GM20431 (cell line): ENCODE data around the gene PLXDC1.

ENCODE experiments used
- in situ Hi-C: fragments of 300-500 bp; cut with MseI, MboI; formaldehyde crosslinking; loops from one replicate; pipeline ENCODE4 v1.15.0; 2020; ENCODE audit warnings: low sequenced_read_pairs; ENCODE audit not compliant: unreplicated experiment

The PLXDC1 gene

DNA sequence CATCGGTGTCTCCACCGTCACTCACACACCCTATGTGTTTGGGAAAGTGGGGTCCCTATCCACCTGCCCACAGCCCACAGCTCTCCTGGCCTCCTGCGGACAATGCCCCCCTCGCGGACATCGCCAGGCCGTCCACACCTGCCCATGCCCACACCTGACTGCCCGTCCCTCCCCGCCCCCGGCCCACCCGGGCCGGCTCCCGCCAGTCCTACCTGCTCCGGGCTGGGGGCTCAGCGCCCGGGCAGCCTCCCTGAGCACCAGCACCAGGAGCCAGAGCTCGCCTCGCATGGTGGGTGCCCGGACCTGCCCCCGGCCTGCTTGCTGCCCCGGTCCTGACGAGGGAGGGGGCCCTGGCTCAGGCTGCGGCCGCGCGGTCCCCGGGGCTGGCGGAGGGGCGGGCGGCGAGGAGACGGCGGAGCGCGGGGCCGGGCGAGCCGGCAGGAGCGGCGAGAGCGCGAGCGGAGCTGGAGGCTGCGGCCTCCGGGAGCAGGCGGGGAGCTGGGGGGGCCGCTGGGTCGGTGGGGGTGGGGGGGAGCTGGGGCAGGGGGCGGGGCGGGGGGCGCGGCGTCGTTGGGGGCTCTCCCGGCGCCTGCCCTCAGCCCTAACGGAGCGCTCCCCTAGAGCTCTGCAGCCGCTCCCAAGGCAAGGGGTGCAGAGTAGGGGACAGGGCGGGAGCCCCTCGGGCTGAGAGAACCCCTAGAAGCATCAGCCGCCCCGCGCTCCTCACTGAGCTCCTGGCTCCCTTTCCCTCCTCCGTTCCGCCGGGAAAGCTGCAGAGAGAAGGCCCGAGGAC is at the start of gene PLXDC1:
Gene PLXDC1, minus strand, starts transcription at position 488 of the 793 bp plus-strand sequence. Its CDS starts 200 bp downstream, at position 288.
- in situ Hi-C loops: no loop called here

DNA sequence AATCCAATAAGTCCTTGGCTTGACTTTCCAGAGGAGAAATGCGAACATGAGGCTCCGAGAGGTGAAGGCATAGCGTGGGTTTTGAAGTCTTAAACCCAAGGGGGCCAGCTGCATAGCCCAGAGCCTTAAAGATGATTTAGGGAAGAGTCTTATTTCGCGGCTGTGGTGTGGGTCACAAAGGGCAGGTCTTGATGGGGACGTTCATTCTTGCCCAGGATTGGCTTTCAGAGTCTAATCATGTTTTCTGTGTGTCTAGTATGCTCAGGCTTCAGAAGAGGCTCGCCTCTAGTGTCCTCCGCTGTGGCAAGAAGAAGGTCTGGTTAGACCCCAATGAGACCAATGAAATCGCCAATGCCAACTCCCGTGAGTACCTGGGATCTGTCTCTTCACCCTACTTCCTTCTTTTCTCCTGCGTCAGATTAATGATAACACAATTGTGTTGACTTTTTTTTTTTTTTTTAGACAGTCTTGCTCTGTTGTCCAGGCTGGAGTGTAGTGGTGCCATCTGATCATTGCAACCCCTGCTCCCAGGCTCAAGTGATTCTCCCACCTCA is 49.6 kb upstream of the PLXDC1 start:
- in situ Hi-C loops: no loop called here

DNA sequence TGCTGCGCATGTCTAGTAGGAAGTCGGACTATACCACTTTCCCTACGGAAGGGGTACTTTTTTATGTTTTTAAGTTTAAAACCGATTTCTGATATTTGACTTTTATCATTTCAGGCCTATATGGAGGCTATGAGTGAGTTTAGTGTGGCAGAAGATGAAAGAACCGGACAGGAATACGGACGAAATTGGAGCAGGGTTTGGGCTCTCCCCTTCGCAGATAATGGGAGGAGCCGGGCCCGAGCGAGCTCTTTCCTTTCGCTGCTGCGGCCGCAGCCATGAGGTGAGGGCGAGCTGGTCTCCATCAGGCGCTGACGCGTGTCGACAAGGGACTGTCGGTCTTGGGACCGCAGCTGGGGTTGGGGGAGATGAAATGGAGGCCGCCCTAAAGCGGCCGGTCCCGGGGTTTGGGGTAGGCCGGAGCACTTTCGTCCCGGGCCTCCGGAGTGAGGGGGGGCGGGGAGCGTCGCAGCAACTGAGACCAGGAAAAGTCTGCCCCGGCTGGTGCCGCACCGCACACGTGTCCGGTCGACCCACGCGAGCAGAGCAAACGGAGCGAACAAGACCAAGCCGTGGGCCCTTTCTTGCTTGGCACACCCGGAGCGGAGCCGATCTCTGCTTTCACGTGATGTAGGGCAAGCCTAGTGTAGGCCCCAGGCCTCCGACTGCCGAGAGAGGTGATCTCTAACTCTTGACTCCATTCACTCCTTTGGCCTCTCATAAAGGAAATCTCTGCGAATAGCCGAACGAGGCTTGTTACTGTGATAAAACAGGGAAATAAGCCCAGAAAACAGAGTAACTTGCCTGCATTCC is 48.8 kb upstream of the PLXDC1 start, which contains the start of gene RPL19:
Gene RPL19, plus strand, starts transcription at position 214 of the 810 bp plus-strand sequence. Its CDS starts 62 bp downstream, at position 276.
- in situ Hi-C loops: no loop called here

DNA sequence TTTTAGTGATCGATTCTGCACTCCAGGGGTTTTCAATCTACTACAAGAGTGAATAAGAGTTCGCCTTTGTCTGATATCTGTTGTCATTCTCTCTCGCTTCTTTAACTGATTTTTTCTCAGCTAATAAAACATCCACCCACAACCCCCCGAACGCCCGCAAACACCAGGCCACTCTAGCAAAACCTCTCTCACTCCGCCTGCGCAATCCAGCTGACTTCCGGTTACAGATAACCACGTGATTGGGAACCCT is 48.3 kb upstream of the PLXDC1 start:
- in situ Hi-C loops: no loop called here

DNA sequence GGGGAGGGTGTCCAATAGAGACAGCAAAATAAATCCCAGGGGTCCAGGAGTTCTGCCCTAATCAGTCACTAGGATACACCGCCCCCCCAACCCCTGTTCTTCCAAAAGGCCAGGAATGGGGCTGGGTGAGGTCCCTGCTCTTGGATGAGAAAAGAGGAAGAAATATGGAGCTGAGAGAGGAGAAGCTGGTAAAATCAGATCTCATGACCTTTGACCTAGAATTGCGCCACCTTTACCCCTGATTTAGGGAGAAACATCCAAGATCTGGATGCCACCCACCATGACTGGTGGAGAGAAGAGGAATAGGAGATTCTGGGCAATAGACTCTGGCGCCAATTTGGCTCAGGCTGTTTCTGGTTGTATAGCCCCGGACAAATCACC is 46.7 kb upstream of the PLXDC1 start:
- in situ Hi-C loops: no loop called here

DNA sequence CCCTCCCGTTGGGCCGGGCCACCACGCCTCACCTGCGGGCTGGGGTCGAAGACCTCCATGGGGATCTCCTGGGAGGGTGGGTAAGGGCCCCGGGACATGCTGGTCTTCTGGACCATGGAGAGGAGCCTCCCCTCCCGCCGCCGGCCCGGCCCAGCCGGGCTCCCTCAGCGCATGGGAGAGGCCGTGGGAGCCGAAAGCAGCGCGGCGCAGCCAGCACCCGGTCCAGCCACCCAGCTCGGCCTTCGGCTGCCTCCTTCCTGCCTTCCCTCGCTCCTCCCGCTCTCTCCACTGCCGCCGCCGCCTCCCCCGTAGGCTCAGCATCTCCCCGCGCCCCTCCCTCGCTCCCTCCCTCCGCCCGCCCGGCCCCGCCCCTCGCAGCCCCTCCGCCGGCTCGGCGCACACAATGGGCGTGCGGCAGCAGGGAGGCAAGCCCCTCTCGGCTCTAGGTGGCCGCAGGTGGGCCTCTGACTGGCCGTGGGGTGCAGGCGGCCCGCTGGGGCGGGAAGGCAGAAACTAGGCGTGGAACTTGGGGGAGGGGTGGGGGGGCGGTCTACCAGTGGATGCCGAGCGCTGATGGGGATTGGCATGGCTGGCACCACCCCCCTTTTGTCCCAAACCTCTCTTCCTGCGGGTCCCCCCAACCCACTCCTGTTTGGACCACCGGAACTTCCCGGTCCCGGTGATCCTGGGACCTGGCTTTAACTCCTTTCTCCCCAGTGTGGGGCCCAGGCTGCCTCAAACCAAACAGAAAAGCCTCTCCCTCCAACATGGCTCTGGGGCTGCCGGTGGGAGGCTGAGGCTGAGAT is 46.1 kb upstream of the PLXDC1 start, which contains the start of gene CACNB1:
Gene CACNB1, minus strand, starts transcription at position 290 of the 806 bp plus-strand sequence. Its CDS starts 174 bp downstream, at position 116.
- in situ Hi-C loops: no loop called here

DNA sequence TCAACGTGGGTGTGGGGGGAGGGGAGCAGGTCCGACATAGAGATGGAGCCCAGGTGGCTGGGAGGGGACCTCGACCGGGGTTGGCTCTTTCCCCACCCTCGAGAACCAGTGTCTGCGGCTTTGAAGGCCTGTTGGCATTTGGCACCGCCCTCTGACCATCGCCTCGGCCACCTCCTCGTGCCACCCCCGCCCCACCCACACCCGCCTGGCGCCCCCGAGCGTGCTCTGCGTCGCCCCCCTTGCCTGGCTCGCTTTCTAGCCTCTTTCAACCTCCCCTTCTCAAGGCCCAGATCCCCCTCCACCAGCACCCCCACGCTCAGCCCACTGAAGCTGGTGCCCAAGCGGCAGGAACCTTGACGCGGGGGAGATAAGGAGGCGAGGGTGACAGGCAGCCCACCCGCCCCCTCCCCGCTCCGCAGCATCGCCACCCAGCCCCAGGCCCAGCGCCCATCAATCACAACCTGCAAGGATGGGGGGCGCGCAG is 45.4 kb upstream of the PLXDC1 start:
- in situ Hi-C loops: no loop called here

DNA sequence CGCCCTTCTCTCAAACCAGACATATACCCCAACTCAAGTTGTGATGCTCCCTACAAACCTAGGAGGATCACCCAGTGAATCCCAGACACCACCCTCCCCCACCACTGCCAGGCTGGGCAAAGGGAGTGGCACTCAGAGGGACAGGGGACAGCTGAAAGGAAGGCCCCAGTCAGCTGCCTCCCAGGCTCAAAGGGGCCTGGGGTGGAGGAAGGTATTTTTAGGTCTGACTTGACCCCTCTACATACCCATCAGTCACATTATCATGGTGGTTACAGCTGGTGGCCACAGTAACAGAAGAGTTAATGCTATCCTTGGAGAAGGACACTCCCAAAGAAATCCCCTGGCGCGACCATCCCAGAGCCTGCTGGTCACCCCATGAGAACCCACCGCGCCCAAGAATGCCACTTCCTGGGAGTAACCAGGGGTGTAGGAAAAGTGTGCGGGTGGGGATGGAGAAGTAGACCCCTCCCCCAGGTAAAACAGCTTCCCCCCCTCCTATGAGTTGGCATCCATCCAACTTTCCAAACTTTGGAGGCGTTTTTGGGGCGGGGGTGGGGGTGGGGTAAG is 44.9 kb upstream of the PLXDC1 start:
- in situ Hi-C loops: no loop called here

DNA sequence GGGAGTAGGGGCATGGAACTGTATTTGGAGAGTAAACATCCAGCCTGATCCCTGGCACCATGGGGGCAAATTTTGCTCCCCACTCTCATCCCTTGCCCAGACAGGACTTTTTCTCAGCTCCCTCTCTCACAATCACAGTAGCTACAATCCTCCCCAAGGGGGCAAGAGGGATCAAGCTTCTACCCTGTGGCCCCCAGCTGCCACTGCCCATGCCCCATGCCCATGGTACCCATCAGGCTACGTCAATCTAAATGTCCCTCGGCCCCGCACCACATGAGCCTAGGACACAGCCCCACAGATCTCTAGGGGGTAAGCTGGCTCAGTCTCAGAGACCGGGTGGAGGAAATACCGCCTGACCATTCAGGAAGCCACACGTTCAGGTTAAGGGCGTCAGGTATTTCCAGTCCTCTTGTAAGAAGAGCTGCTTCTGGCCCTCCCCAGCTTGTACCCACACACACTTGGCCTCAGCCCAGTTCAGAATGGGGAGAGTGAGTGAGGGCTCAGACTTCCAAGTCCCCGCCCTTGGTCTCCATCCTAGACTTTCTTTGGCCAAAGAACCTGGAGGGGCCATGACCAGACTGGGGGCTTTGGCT is 44.2 kb upstream of the PLXDC1 start:
- in situ Hi-C loops: no loop called here

DNA sequence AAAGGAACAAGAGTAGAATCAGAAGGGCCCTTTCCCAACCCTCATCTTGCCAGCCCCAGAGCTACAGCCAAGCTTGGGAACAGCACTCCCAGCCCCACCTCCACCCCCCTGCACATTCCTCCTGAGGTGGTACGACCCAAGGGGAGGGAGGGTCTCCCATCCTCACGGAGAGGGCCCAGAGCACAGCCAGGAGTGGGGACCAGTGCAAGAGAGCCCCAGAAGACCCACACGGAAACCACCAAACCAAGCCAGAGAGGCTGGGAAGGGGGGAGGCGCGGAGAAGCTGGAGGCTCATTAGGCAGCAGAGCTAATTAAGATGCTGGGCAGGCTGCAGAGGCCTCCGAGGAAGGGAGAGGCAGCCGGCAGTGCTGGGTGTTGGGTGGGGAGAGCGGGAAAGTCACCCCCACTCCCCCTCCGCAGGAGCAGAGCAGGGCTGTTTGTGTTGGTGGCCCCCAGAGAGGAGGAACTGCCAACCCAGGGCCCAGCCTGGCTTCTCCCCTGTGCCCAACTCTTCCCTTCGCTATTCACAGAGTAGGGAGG is 43.6 kb upstream of the PLXDC1 start:
- in situ Hi-C loops: no loop called here

DNA sequence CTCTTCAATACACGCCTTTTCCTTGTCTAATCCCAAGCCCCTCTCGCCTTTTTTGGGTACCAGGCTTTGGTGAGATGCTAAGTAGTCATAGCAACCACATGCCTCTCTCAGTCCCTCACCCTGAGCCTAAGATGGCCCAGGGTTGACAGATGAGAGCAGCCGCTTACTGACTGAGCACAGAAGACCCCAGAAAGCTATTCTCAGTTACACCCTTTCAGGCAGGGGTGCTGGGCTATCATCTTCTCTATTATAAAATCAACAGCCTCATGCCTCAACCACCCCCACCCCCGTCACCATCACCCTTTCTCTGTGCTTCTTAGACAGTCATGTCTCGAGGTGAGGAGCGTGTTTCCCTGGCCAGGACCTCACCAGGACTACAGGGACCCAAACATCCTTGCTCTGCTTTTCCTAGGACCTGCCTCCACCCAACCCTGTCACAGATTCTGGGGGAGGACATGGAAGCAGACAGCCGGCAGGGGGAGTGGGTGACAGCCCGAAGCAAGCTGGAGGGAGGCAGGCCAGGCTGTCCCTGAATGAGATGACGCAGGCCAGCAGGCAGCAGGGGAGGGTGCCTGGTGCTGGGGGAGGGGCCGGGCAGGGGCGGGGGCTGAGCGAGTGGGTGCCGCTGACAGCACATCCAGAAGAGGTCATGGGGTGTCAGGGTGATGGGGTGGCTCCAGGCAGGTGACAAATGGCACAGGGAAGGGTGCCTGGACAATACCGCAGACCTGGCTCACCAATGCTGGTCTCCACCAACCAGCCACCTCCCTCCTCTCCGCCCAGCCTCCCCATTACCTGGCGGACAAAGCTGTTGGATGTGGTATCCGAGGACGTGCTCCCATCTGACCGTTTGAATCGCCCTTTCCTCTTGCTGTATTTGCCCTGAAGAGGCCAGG is 42.9 kb upstream of the PLXDC1 start:
- in situ Hi-C loops: no loop called here

DNA sequence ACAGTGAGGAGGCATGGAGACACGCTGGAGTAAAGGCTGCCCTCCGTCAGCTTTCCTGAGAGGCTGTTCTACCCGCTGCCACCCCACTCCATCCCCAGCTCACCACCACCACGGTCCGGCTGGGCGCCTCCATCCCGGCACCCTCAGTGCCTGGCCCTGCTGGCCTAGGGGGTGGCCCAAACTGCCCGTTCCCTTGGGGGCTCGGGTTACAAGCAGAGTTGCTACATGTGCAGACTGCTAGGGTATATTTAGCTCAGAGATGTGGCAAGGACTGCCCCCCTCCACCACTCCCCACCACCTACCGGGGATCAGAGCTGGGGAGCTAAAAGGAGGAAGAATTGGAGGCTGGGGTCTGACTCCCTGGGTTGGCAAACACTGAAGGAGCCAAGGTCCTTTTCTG is 41.9 kb upstream of the PLXDC1 start:
- in situ Hi-C loops: no loop called here

DNA sequence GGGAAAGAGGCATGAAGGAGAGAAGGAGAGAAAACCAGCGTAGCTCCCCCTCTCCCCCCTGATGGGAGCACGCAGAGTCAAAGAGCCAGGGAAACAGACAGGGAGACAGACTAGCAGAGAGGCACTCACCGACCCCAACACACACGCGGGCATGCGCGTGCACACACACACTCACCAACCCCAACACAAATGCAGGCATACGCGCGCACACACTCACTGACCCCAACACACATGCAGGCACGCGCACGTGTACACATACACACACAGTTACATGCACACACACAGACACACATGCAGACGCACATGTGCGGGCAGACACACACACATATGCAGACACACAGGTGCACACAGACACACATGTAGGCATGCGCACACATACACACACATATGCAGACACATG is 41.5 kb upstream of the PLXDC1 start:
- in situ Hi-C loops: no loop called here

DNA sequence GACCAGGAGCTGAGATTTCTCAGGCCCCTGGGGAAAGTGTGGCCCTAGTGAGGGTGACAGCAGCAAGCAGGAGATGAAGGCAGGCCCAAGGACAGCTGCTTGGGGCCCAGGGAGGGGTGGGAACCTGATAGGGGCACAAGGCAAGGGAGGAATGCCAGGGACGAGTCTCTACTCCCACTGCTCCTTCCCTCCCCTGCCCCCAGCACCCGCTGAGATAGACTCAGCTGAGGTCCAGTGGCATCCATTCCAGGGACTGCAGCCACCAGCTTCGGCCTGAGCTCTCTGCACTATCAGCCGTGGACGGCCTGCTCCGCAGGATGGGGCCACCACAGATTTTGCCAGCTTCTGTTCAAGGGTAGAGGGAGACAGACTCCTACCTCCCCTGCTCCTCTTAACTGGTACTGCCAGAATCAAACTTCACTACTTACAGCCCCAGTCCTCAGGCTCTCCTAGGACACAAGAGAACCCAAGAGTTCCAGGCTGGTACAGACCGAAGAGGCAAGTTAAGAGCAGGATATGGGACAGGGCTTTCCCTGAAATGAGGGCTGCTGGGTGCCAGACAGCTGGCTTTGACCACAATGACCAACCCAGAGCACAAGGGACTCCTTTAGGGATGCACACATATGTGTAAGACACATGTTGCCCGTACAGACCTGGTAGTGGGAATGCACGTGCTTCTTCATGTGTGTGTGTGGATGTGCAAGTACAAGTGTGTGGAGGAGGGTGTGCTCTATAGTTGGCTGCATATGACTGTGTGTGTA is 40.5 kb upstream of the PLXDC1 start:
- in situ Hi-C loops: no loop called here

DNA sequence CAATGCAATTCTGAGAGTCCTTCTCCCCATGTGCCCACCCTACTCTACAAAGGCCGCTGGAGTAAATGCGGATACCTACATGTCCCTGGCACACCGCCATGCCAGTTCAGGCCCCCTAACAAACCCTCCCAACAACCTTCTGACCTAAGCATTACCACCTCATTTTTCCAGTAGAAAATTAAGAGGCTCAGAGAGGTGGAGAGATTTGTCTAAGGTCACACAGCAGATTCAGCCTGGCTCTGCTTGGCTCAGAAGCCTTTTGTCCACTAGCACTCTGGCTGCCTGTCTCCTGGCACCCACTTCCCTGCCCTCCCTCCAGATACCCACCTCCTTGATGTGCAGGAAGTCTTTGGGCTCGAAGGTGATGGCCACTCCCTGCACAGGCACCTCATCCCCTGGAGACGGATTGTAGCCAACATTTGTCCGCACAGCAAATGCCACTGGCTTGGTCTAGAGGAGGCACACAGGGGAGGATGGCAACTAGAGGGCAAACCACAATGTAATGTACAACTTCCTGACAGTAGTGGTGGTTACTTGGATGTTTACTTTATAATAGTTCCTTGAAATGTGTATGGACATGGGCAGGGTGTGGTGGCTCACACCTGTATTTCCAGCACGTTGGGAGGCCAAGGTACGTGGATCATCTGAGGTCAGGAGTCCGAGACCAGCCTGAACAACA is 35.9 kb upstream of the PLXDC1 start:
- in situ Hi-C loops: no loop called here

DNA sequence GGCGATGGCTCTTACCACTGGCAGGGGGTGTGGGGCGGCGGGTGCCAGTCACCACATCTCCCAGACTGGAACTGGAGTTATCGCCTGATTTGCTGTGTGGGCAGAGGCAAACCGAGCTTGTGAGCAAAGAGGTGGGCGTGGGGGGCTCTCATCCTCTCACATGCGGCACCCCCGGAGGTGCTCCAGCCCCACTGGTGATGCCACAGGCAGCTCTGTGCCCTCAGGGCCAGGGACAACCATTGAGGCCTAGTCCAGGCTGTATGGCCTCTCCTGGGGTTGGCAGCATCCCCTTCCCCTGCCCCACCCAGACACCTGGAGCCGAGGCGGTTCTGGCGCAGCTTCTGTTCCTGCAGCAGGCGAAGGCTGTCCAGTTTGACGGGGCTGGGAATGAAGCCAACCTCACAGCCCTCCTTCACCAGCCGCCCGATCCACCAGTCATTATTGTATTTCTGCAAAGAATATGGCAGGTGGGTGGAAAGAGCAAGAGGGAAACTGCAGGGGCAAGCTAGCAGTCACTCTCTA is 35.1 kb upstream of the PLXDC1 start:
- in situ Hi-C loops: no loop called here

DNA sequence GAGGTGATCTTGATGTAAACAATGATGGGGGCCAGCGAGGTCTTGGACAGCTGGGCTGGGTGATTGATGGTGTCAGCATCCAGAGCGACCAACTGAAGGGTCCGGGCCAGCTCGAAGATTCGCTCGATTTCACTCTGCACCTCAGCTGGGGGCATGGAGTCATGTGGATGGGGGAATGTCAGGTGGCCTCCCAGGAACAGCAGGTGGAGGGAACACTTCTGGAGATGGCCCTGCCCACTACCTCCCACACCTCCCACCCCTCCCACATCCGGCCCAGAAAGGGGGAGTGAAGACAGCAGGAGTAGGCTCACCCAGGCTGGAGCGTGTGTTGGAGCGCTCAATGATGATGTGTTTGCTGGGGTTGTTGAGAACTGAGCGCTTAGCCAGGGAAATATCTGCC is 32.3 kb upstream of the PLXDC1 start:
- in situ Hi-C loops: no loop called here
